OCI-LY3 (cell line): ENCODE results near the gene SMYD3.

Experiments used
- H2AFZ ChIP-seq: fragments of 200-600, 300-600 bp; shearing (Covaris generic); 2 replicates; pipeline ENCODE4 v1.6.0; 2014; ENCODE audit warnings: antibody characterized with exemption, low read depth, low read length
- H3K27ac ChIP-seq: fragments of 200-600, 300-600 bp; sonication (generic); 2 replicates; pipeline ENCODE4 v1.5.1; 2014; ENCODE audit warnings: mild to moderate bottlenecking, low read length, moderate library complexity, mixed read lengths
- H3K27me3 ChIP-seq: fragments of 200-600, 300-600 bp; sonication (generic); 2 replicates; pipeline ENCODE4 v1.6.1; 2014; ENCODE audit warnings: low read depth, low read length, mixed read lengths
- H3K36me3 ChIP-seq: fragments of 200-600, 300-600 bp; sonication (generic); replicated peaks from 2 replicates; pipeline ENCODE3; 2014; ENCODE audit warnings: low read depth, low read length, mixed read lengths
- H3K4me1 ChIP-seq: fragments of 300-600, 200-600 bp; sonication (generic); 2 replicates; pipeline ENCODE4 v1.6.1; 2014; ENCODE audit warnings: low read length, mixed read lengths
- H3K4me2 ChIP-seq: fragments of 200-600, 300-600 bp; sonication (generic); 2 replicates; pipeline ENCODE4 v1.6.1; 2014; ENCODE audit warnings: low read length, mixed read lengths
- H3K4me3 ChIP-seq: fragments of 300-600, 200-600 bp; sonication (generic); 2 replicates; pipeline ENCODE4 v1.5.1; 2014; ENCODE audit warnings: antibody characterized with exemption, mild to moderate bottlenecking, low read length, moderate library complexity
- H3K79me2 ChIP-seq: fragments of 300-600, 200-600 bp; shearing (Covaris generic); 2 replicates; pipeline ENCODE4 v1.6.1; 2014; ENCODE audit warnings: mild to moderate bottlenecking, low read length, mixed read lengths
- H3K9ac ChIP-seq: fragments of 300-600, 200-600 bp; shearing (Covaris generic); 2 replicates; pipeline ENCODE4 v1.6.0; 2014; ENCODE audit warnings: mild to moderate bottlenecking, low read length, moderate library complexity
- H3K9me3 ChIP-seq: fragments of 200-600, 300-600 bp; shearing (Covaris generic); 2 replicates; pipeline ENCODE4 v1.6.1; 2014; ENCODE audit warnings: low read length, mixed read lengths; ENCODE audit not compliant: insufficient read depth
- H4K20me1 ChIP-seq: fragments of 200-600, 300-600 bp; sonication (generic); 2 replicates; pipeline ENCODE4 v1.6.1; 2016; ENCODE audit warnings: low read length, mixed read lengths; ENCODE audit not compliant: insufficient read depth
- CTCF ChIP-seq: fragments of 200-600, 300-600 bp; sonication (generic); IDR thresholded peaks from 2 replicates; pipeline ENCODE4 v1.5.1; 2014; ENCODE audit warnings: antibody characterized with exemption, low read length, low read depth
- EZH2phosphoT487 ChIP-seq: fragments of 200-600 bp; shearing (Covaris generic); IDR thresholded peaks from 2 replicates; pipeline ENCODE4 v1.6.1; 2018; ENCODE audit warnings: antibody characterized with exemption, mixed run types, low read depth

The SMYD3 gene

GRCh38 chr1:245939756-245940345 is 567.2 kb downstream of the SMYD3 start:
- Histone ChIP-seq H3K4me2 (no peak overlapping the region), H3K36me3 (no peaks in the 10 kb centered on the region), H2AFZ (no peak overlapping the region), H3K79me2 (no peaks in the 10 kb centered on the region), H3K27ac (no peak overlapping the region), H3K4me3 (no peak overlapping the region), H3K4me1 (no peaks in the 10 kb centered on the region), H3K9ac (no peak overlapping the region), H3K27me3 (no peaks in the 10 kb centered on the region), H3K9me3 (no peaks in the 10 kb centered on the region), H4K20me1 (no peaks in the 10 kb centered on the region)
- TF ChIP-seq CTCF (no peak), EZH2phosphoT487 (no peak)

- TF ChIP-seq EZH2phosphoT487, result no peak
- no peak for TF ChIP-seq CTCF
- H2AFZ ChIP-seq, result no peak overlapping the region
- H3K9me3 ChIP-seq, result no peaks in the 10 kb centered on the region
- H3K4me2 ChIP-seq, result no peak overlapping the region
- no peaks in the 10 kb centered on the region for H3K27me3 ChIP-seq
- no peaks in the 10 kb centered on the region for H3K36me3 ChIP-seq
- no peak overlapping the region for H3K27ac ChIP-seq
- no peak overlapping the region for H3K4me3 ChIP-seq
- H3K9ac ChIP-seq, result no peak overlapping the region
- H4K20me1 ChIP-seq, result no peaks in the 10 kb centered on the region
- H3K79me2 ChIP-seq, result no peaks in the 10 kb centered on the region
- H3K4me1 ChIP-seq, result no peaks in the 10 kb centered on the region
These were observed 569.0 kb downstream of the SMYD3 start for GRCh38 chr1:245938046-245938435.

- Histone ChIP-seq H3K79me2 (no peaks in the 10 kb centered on the region), H4K20me1 (no peaks in the 10 kb centered on the region)
These were observed 569.6 kb downstream of the SMYD3 start for GRCh38 chr1:245937316-245938045.

GRCh38 chr1:245934409-245934808 is 572.7 kb downstream of the SMYD3 start:
- Histone ChIP-seq H3K36me3 (no peaks in the 10 kb centered on the region), H3K4me1 (no peaks in the 10 kb centered on the region), H4K20me1 (no peaks in the 10 kb centered on the region), H3K9ac (no peak overlapping the region), H3K27ac (no peak overlapping the region), H3K9me3 (no peaks in the 10 kb centered on the region), H3K4me3 (no peak overlapping the region), H3K27me3 (no peaks in the 10 kb centered on the region), H3K4me2 (no peak overlapping the region), H2AFZ (no peak overlapping the region), H3K79me2 (no peaks in the 10 kb centered on the region)
- TF ChIP-seq CTCF (no peak), EZH2phosphoT487 (no peak)

More at GRCh38 chr1:245937316-245938045, 569.6 kb downstream of the SMYD3 start:
- no peak overlapping the region for H3K4me2 ChIP-seq
- H3K27ac ChIP-seq, result no peak overlapping the region
- TF ChIP-seq EZH2phosphoT487, result no peak
- TF ChIP-seq CTCF, result no peak
- no peaks in the 10 kb centered on the region for H3K9me3 ChIP-seq
- H3K36me3 ChIP-seq, result no peaks in the 10 kb centered on the region
- H3K4me1 ChIP-seq, result no peaks in the 10 kb centered on the region
- H3K4me3 ChIP-seq, result no peak overlapping the region
- H2AFZ ChIP-seq, result no peak overlapping the region
- H3K27me3 ChIP-seq, result no peaks in the 10 kb centered on the region
- no peak overlapping the region for H3K9ac ChIP-seq
